NCI-H774 (cell line): ENCODE results near the gene RPS6KA5.
"Not testable (repeated sequence)": the region's sequence is repeated elsewhere in the genome, so short reads cannot be mapped to it uniquely, and the experiment has no call there.

Experiments used
- DNase-seq: peaks from one replicate; lab custom pipeline; 2025; lab: John Stamatoyannopoulos, UW

RPS6KA5 gene

GRCh38 chr14:91027561-91027960 lies 32.9 kb downstream of the RPS6KA5 start:
- no peak for DNase-seq

GRCh38 chr14:91022622-91023028 lies 37.8 kb downstream of the RPS6KA5 start:
- not testable (repeated sequence) for DNase-seq

GRCh38 chr14:91021991-91022621 lies 38.3 kb downstream of the RPS6KA5 start:
- DNase-seq = no peak

GRCh38 chr14:91021115-91021514 lies 39.3 kb downstream of the RPS6KA5 start:
- no peak for DNase-seq

GRCh38 chr14:91019673-91020072 lies 40.8 kb downstream of the RPS6KA5 start:
- no peak for DNase-seq

- no peak for DNase-seq
Observed at GRCh38 chr14:91018481-91018880, 42.0 kb downstream of the RPS6KA5 start.

- no peak for DNase-seq
Observed at GRCh38 chr14:91016800-91017410, 43.5 kb downstream of the RPS6KA5 start.

GRCh38 chr14:91015435-91015834 lies 45.0 kb downstream of the RPS6KA5 start:
- DNase-seq = no peak

GRCh38 chr14:91012045-91012444 lies 48.4 kb downstream of the RPS6KA5 start:
- DNase-seq = no peak

GRCh38 chr14:91010153-91010533 lies 50.3 kb downstream of the RPS6KA5 start:
- no peak for DNase-seq

GRCh38 chr14:91009501-91010152 lies 50.8 kb downstream of the RPS6KA5 start:
- no peak for DNase-seq

GRCh38 chr14:91008759-91009409 lies 51.6 kb downstream of the RPS6KA5 start:
- DNase-seq = no peak

GRCh38 chr14:91005716-91006115 lies 54.7 kb downstream of the RPS6KA5 start:
- DNase-seq = no peak

- DNase-seq = no peak
Observed at GRCh38 chr14:91004987-91005386, 55.5 kb downstream of the RPS6KA5 start.

GRCh38 chr14:90999299-90999698 lies 61.1 kb downstream of the RPS6KA5 start:
- no peak for DNase-seq

- DNase-seq = no peak
Observed at GRCh38 chr14:90996967-90997366, 63.5 kb downstream of the RPS6KA5 start.

- no peak for DNase-seq
Observed at GRCh38 chr14:90995785-90996184, 64.7 kb downstream of the RPS6KA5 start.

- no peak for DNase-seq
Observed at GRCh38 chr14:90993792-90994191, 66.6 kb downstream of the RPS6KA5 start.

- no peak for DNase-seq
Observed at GRCh38 chr14:90991690-90992443, 68.6 kb downstream of the RPS6KA5 start.

GRCh38 chr14:90990141-90990540 lies 70.3 kb downstream of the RPS6KA5 start:
- DNase-seq = no peak

- DNase-seq = no peak
Observed at GRCh38 chr14:90987140-90987539, 73.3 kb downstream of the RPS6KA5 start.

- DNase-seq = no peak
Observed at GRCh38 chr14:90986510-90986909, 73.9 kb downstream of the RPS6KA5 start.
